ENCODE measurements around the gene IL1RAP.

- TF ChIP-seq EZH2 (IDR thresholded peaks at IDR 0.05; ENCODE audit: borderline replicate concordance): no peak
- no peak for TF ChIP-seq EZH2phosphoT487 (IDR thresholded peaks at IDR 0.05; ENCODE audit: low read depth, severe bottlenecking, unreplicated experiment)
Observed at GRCh38 chr3:190588570-190588969, 74.7 kb downstream of the IL1RAP start.

All from hepatocyte (in vitro differentiated cells).